WTC11 (cell line): ENCODE data around the gene HJURP. TPM values are rescaled to one million over a fixed set of nuclear protein-coding genes. Genes with fewer than 3 reads are reported as not detected.
A peak's percentile ranks its signal among the peaks of the same experiment; 100 is the strongest.

ENCODE experiments used
- ATAC-seq: fragments of 200-7000 bp; cut with Tn5 transposase; 2 replicates; pipeline ENCODE4 v1.10.0; 2021; ENCODE audit warnings: mild to moderate bottlenecking, moderate library complexity
- CTCF ChIA-PET: fragments of 300-600 bp; sonication (Branson Sonifier 250); formaldehyde crosslinking; loops from one replicate; lab custom pipeline; 2021; ENCODE audit warnings: antibody characterized with exemption; lab: Charles Lee
- POLR2A ChIA-PET: fragments of 350-600 bp; sonication (Branson Sonifier 250); formaldehyde crosslinking; loops from one replicate; lab custom pipeline; 2021; ENCODE audit warnings: antibody characterized with exemption; lab: Charles Lee
- DNase-seq: peaks from one replicate; pipeline ENCODE4 v3.0.0; 2021; ENCODE audit warnings: low spot score
- H3K27ac Mint-ChIP-seq: 2 replicates; pipeline ENCODE4 v1.8.0; 2021; ENCODE audit warnings: mixed read lengths
- H3K27me3 Mint-ChIP-seq: 2 replicates; pipeline ENCODE4 v1.8.0; 2021; ENCODE audit warnings: low read depth, mild to moderate bottlenecking, moderate library complexity, mixed read lengths
- H3K36me3 Mint-ChIP-seq: 2 replicates; pipeline ENCODE4 v1.8.0; 2021; ENCODE audit warnings: mixed read lengths
- H3K4me1 Mint-ChIP-seq: 2 replicates; pipeline ENCODE4 v1.8.0; 2022; ENCODE audit warnings: mixed read lengths
- H3K4me3 Mint-ChIP-seq: 2 replicates; pipeline ENCODE4 v1.8.0; 2021; ENCODE audit warnings: mild to moderate bottlenecking, moderate library complexity, mixed read lengths
- H3K9me3 Mint-ChIP-seq: 2 replicates; pipeline ENCODE4 v1.8.0; 2021; ENCODE audit warnings: mixed read lengths
- ATF2 ChIP-seq: sonication (generic); formaldehyde crosslinking; IDR thresholded peaks from 2 replicates; pipeline ENCODE4 v1.8.1; 2022; ENCODE audit warnings: low read depth, missing genetic modification reagents, borderline replicate concordance
- ATF6 ChIP-seq: sonication (generic); formaldehyde crosslinking; IDR thresholded peaks from 2 replicates; pipeline ENCODE4 v1.8.1; 2023; ENCODE audit warnings: mild to moderate bottlenecking, missing genetic modification reagents
- CREB1 ChIP-seq: sonication (generic); formaldehyde crosslinking; IDR thresholded peaks from 2 replicates; pipeline ENCODE4 v1.8.0; 2023; ENCODE audit warnings: mild to moderate bottlenecking, missing genetic modification reagents
- E2F1 ChIP-seq: sonication (generic); formaldehyde crosslinking; IDR thresholded peaks from 2 replicates; pipeline ENCODE4 v1.8.0; 2022; ENCODE audit warnings: mild to moderate bottlenecking, missing genetic modification reagents
- FOXP1 ChIP-seq: sonication (generic); formaldehyde crosslinking; IDR thresholded peaks from 2 replicates; pipeline ENCODE4 v1.8.0; 2022; ENCODE audit warnings: missing genetic modification reagents, mild to moderate bottlenecking, moderate library complexity, borderline replicate concordance
- GABPB1 ChIP-seq: sonication (generic); formaldehyde crosslinking; IDR thresholded peaks from 2 replicates; pipeline ENCODE4 v1.8.1; 2023; ENCODE audit warnings: mild to moderate bottlenecking, missing genetic modification reagents
- IRF1 ChIP-seq: sonication (generic); formaldehyde crosslinking; IDR thresholded peaks from 2 replicates; pipeline ENCODE4 v1.8.0; 2023; ENCODE audit warnings: missing genetic modification reagents
- IRF2 ChIP-seq: sonication (generic); formaldehyde crosslinking; IDR thresholded peaks from 2 replicates; pipeline ENCODE4 v1.8.0; 2022; ENCODE audit warnings: low read depth, missing genetic modification reagents, borderline replicate concordance
- KAT7 ChIP-seq: sonication (generic); formaldehyde crosslinking; IDR thresholded peaks from 2 replicates; pipeline ENCODE4 v1.8.1; 2023; ENCODE audit warnings: missing genetic modification reagents, mild to moderate bottlenecking, borderline replicate concordance
- NFATC4 ChIP-seq: fragments of 250-450 bp; sonication (Bioruptor Pico); IDR thresholded peaks from 2 replicates; pipeline ENCODE4 v1.9.0; 2021; ENCODE audit warnings: mild to moderate bottlenecking
- NFE2L1 ChIP-seq: sonication (generic); formaldehyde crosslinking; IDR thresholded peaks from 2 replicates; pipeline ENCODE4 v1.8.1; 2023; ENCODE audit warnings: missing genetic modification reagents
- NR3C1 ChIP-seq: sonication (generic); formaldehyde crosslinking; conservative IDR thresholded peaks from 2 replicates; pipeline ENCODE4 v1.8.1; 2023; ENCODE audit warnings: low read depth, mild to moderate bottlenecking, missing genetic modification reagents
- SOX15 ChIP-seq: fragments of 250-450 bp; sonication (Bioruptor Pico); IDR thresholded peaks from 2 replicates; pipeline ENCODE4 v1.9.0; 2021; ENCODE audit warnings: mild to moderate bottlenecking
- USF1 ChIP-seq: sonication (generic); formaldehyde crosslinking; IDR thresholded peaks from 2 replicates; pipeline ENCODE4 v1.8.0; 2022; ENCODE audit warnings: mild to moderate bottlenecking, missing genetic modification reagents
- USF2 ChIP-seq: sonication (generic); formaldehyde crosslinking; IDR thresholded peaks from 2 replicates; pipeline ENCODE4 v1.8.1; 2023; ENCODE audit warnings: mild to moderate bottlenecking, missing genetic modification reagents, moderate library complexity
- ZBTB43 ChIP-seq: sonication (generic); formaldehyde crosslinking; IDR thresholded peaks from 2 replicates; pipeline ENCODE4 v1.8.1; 2023; ENCODE audit warnings: mild to moderate bottlenecking, missing genetic modification reagents
- ZMAT4 ChIP-seq: fragments of 250-450 bp; sonication (Bioruptor Pico); IDR thresholded peaks from 2 replicates; pipeline ENCODE4 v1.9.0; 2021; ENCODE audit warnings: mild to moderate bottlenecking
- ZNF532 ChIP-seq: fragments of 250-450 bp; sonication (Bioruptor Pico); IDR thresholded peaks from 2 replicates; pipeline ENCODE4 v1.9.0; 2021; ENCODE audit warnings: mild to moderate bottlenecking, borderline replicate concordance
- ZNF671 ChIP-seq: fragments of 250-450 bp; sonication (Bioruptor Pico); IDR thresholded peaks from 2 replicates; pipeline ENCODE4 v1.8.0; 2021; ENCODE audit warnings: mild to moderate bottlenecking
- total RNA-seq: library from RNA; stranded (reverse); gene quantifications from 3 replicates; pipeline ENCODE4 v1.2.3, GENCODE V29; 2021

Gene HJURP
- total RNA-seq, 1 experiment from 2014 or later: 83.7 TPM

GRCh38 chr2:233832869-233833311 is 21.4 kb downstream of the HJURP start (continued):
- TF ChIP-seq USF1 (peak; percentile 47; the same call in 1 of the 2 replicates), CREB1 (CRISPR knock-in tag) (no peak), ZBTB43 (CRISPR knock-in tag) (no peak), USF2 (CRISPR knock-in tag) (0 out of 2 replicates have a peak, but pooled peaks have one; percentile 48), IRF2 (CRISPR knock-in tag) (no peak), KAT7 (no peak), FOXP1 (CRISPR knock-in tag) (no peak), NFE2L1 (CRISPR knock-in tag) (no peak), ZMAT4 (no peak), NR3C1 (CRISPR knock-in tag) (no peak)
- TF ChIP-seq, all 79 proteins: peak for 4

- H3K36me3 Mint-ChIP-seq: peaks cover 32% of the 10 kb centered on the region
- H3K4me1 Mint-ChIP-seq: peaks cover 7% of the 10 kb centered on the region
- H3K9me3 Mint-ChIP-seq: no peaks in the 10 kb centered on the region
- ATAC-seq (no peak), DNase-seq (no peak)
- no peaks in the 10 kb centered on the region for H3K27me3 Mint-ChIP-seq
- CTCF ChIA-PET: interaction anchor here (0.6 to 2.2 kb wide), 20 partner anchors 8 to 734 kb away, joined by 3 to 30 read pairs (median 4); partner anchors contain the start of genes MSL3B and UGT1A5
- H3K4me3 Mint-ChIP-seq: no peak overlapping the region
- no peak overlapping the region for H3K27ac Mint-ChIP-seq
- POLR2A ChIA-PET: interaction anchor here (0.5 kb wide), 1 partner anchor 262 kb away, joined by 3 read pairs; no protein-coding TSS in a partner anchor
- TF ChIP-seq ATF6 (CRISPR knock-in tag) (no peak), NFATC4 (no peak), GABPB1 (CRISPR knock-in tag) (no peak), ZBTB43 (CRISPR knock-in tag) (no peak), SOX15 (CRISPR knock-in tag) (no peak), IRF1 (no peak), ZNF671 (CRISPR knock-in tag) (no peak), ZNF532 (CRISPR knock-in tag) (no peak), E2F1 (no peak), ATF2 (CRISPR knock-in tag) (no peak)
These were observed 21.9 kb downstream of the HJURP start for GRCh38 chr2:233832414-233832813.
